ENCODE measurements around the gene FMNL2. TPM values are rescaled to one million over a fixed set of nuclear protein-coding genes. Genes with fewer than 3 reads are reported as not detected.

The FMNL2 gene
- polyA plus RNA-seq, 4 donors, result 87.2 to 123 (median 98.3) TPM

- DNase-seq (ENCODE audit: low read depth in 4 of 4, low spot score in 2 of 4), result no peak
Observed at GRCh38 chr2:152594792-152595191, 259.8 kb downstream of the FMNL2 start.

GRCh38 chr2:152598975-152599759 lies 264.2 kb downstream of the FMNL2 start:
- no peak for DNase-seq (ENCODE audit: low read depth in 4 of 4, low spot score in 2 of 4)

GRCh38 chr2:152600051-152600657 lies 265.2 kb downstream of the FMNL2 start:
- DNase-seq (ENCODE audit: low read depth in 4 of 4, low spot score in 2 of 4), result no peak

GRCh38 chr2:152600697-152601096 lies 265.7 kb downstream of the FMNL2 start:
- no peak for DNase-seq (ENCODE audit: low read depth in 4 of 4, low spot score in 2 of 4)

- DNase-seq (ENCODE audit: low read depth in 4 of 4, low spot score in 2 of 4), result no peak
Observed at GRCh38 chr2:152602750-152603149, 267.8 kb downstream of the FMNL2 start.

- DNase-seq (ENCODE audit: low read depth in 4 of 4, low spot score in 2 of 4), result no peak
Observed at GRCh38 chr2:152603166-152603565, 268.2 kb downstream of the FMNL2 start.

- no peak for DNase-seq (ENCODE audit: low read depth in 4 of 4, low spot score in 2 of 4)
Observed at GRCh38 chr2:152606081-152606480, 271.1 kb downstream of the FMNL2 start.

- DNase-seq (ENCODE audit: low read depth in 4 of 4, low spot score in 2 of 4), result no peak
Observed at GRCh38 chr2:152606941-152607340, 272.0 kb downstream of the FMNL2 start.

GRCh38 chr2:152607793-152608300 lies 272.9 kb downstream of the FMNL2 start:
- no peak for DNase-seq (ENCODE audit: low read depth in 4 of 4, low spot score in 2 of 4)

- DNase-seq (ENCODE audit: low read depth in 4 of 4, low spot score in 2 of 4), result no peak
Observed at GRCh38 chr2:152609154-152609553, 274.2 kb downstream of the FMNL2 start.

GRCh38 chr2:152609699-152610098 lies 274.7 kb downstream of the FMNL2 start:
- no peak for DNase-seq (ENCODE audit: low read depth in 4 of 4, low spot score in 2 of 4)

- DNase-seq (ENCODE audit: low read depth in 4 of 4, low spot score in 2 of 4), result no peak
Observed at GRCh38 chr2:152611458-152612231, 276.7 kb downstream of the FMNL2 start.

- DNase-seq (ENCODE audit: low read depth in 4 of 4, low spot score in 2 of 4), result no peak
Observed at GRCh38 chr2:152613235-152613634, 278.3 kb downstream of the FMNL2 start.

GRCh38 chr2:152615177-152615576 lies 280.2 kb downstream of the FMNL2 start:
- no peak for DNase-seq (ENCODE audit: low read depth in 4 of 4, low spot score in 2 of 4)

- DNase-seq (ENCODE audit: low read depth in 4 of 4, low spot score in 2 of 4), result no peak
Observed at GRCh38 chr2:152617456-152618192, 282.6 kb downstream of the FMNL2 start.

- DNase-seq (ENCODE audit: low read depth in 4 of 4, low spot score in 2 of 4), result no peak
Observed at GRCh38 chr2:152618193-152618564, 283.2 kb downstream of the FMNL2 start.

- no peak for DNase-seq (ENCODE audit: low read depth in 4 of 4, low spot score in 2 of 4)
Observed at GRCh38 chr2:152620208-152620607, 285.2 kb downstream of the FMNL2 start.

- DNase-seq (ENCODE audit: low read depth in 4 of 4, low spot score in 2 of 4), result no peak
Observed at GRCh38 chr2:152620985-152621384, 286.0 kb downstream of the FMNL2 start.

- DNase-seq (ENCODE audit: low read depth in 4 of 4, low spot score in 2 of 4), result no peak
Observed at GRCh38 chr2:152622219-152622618, 287.2 kb downstream of the FMNL2 start.

GRCh38 chr2:152623076-152623740 lies 288.2 kb downstream of the FMNL2 start:
- no peak for DNase-seq (ENCODE audit: low read depth in 4 of 4, low spot score in 2 of 4)
